Fibroblast of lung (primary cell): ENCODE measurements around the gene ING1. TPM values are rescaled to one million over a fixed set of nuclear protein-coding genes. Genes with fewer than 3 reads are reported as not detected.

Experiments used
- DNase-seq, 2 donors: peaks; one replicate each; pipeline versions ENCODE4 v3.0.0 to v3.0.0-alpha.2; 2010; ENCODE audit warnings: low read depth in 2 of 2
- H2AFZ ChIP-seq: 2 replicates; pipeline ENCODE4 v1.5.1; 2012; ENCODE audit warnings: low read length, control low read depth, inconsistent platforms
- H3K27ac ChIP-seq: 2 replicates; pipeline ENCODE4 v1.5.1; 2011; ENCODE audit warnings: low read length, control low read depth; ENCODE audit not compliant: insufficient read depth
- H3K27me3 ChIP-seq: 2 replicates; pipeline ENCODE4 v1.5.1; 2011; ENCODE audit warnings: mild to moderate bottlenecking, low read length; ENCODE audit not compliant: control insufficient read depth, insufficient read depth
- H3K36me3 ChIP-seq: 2 replicates; pipeline ENCODE4 v1.5.1; 2011; ENCODE audit warnings: low read length; ENCODE audit not compliant: control insufficient read depth, insufficient read depth
- H3K4me1 ChIP-seq: 2 replicates; pipeline ENCODE4 v1.5.1; 2011; ENCODE audit warnings: low read length; ENCODE audit not compliant: control insufficient read depth, insufficient read depth; ENCODE audit errors: extremely low read depth
- H3K4me2 ChIP-seq: 2 replicates; pipeline ENCODE4 v1.5.1; 2011; ENCODE audit warnings: low read length, control low read depth; ENCODE audit not compliant: insufficient read depth; ENCODE audit errors: extremely low read depth
- H3K4me3 ChIP-seq, 4 experiments: fragments of 200-600 bp in 1 of 4; sonication (generic) in 1 of 4; replicated peaks in 1 of 4; 2 replicates each; pipeline ENCODE4 v1.5.1; 2011 to 2016; ENCODE audit warnings: low read length in 4 of 4, low read depth in 3 of 4, mild to moderate bottlenecking in 3 of 4, control low read depth in 2 of 4, inconsistent platforms in 1 of 4, mixed read lengths in 1 of 4; ENCODE audit not compliant: insufficient read depth in 1 of 4; ENCODE audit errors: control extremely low read depth in 1 of 4
- H3K79me2 ChIP-seq: 2 replicates; pipeline ENCODE4 v1.5.1; 2012; ENCODE audit warnings: mild to moderate bottlenecking, low read length, inconsistent platforms; ENCODE audit not compliant: control insufficient read depth, insufficient read depth
- H3K9ac ChIP-seq: 2 replicates; pipeline ENCODE4 v1.5.1; 2011; ENCODE audit warnings: mild to moderate bottlenecking, low read length, control low read depth; ENCODE audit not compliant: insufficient read depth
- H3K9me3 ChIP-seq: 2 replicates; pipeline ENCODE4 v1.5.1; 2012; ENCODE audit warnings: low read depth, low read length; ENCODE audit not compliant: control insufficient read depth, insufficient read depth
- H4K20me1 ChIP-seq: 2 replicates; pipeline ENCODE4 v1.5.1; 2011; ENCODE audit warnings: low read length; ENCODE audit not compliant: control insufficient read depth, insufficient read depth; ENCODE audit errors: extremely low read depth
- EZH2 ChIP-seq: IDR thresholded peaks from 2 replicates; pipeline ENCODE4 v1.5.1; 2012; ENCODE audit warnings: low read length, control low read depth, mild to moderate bottlenecking; ENCODE audit errors: missing control alignments
- polyA plus RNA-seq, 2 donors: library from polyadenylated mRNA; depleted of rRNA in 1 of 2; stranded (reverse) in 1 of 2; unstranded in 1 of 2; fragments of >200 nt; gene quantifications; 2 replicates each; pipeline ENCODE4 v1.2.1, GENCODE V29; 2011 to 2012; ENCODE audit warnings: missing spikeins in 1 of 2
- total RNA-seq: library from RNA; depleted of rRNA; stranded (reverse); fragments of >200 nt; gene quantifications from 2 replicates; pipeline ENCODE4 v1.2.1, GENCODE V29; 2014
- TF ChIP-seq, protein P1 (sequence below), 2 donors: IDR thresholded peaks in 1 of 2; conservative IDR thresholded peaks in 1 of 2; 1 replicate in 1 of 2; 2 replicates in 1 of 2; pipeline ENCODE4 v1.5.1; 2011 to 2012; ENCODE audit warnings: low read length in 2 of 2, control low read depth in 1 of 2, inconsistent platforms in 1 of 2, low read depth in 1 of 2, mild to moderate bottlenecking in 1 of 2

The ING1 gene
- total and polyA plus RNA-seq, 2 donors (not counting 1 experiment from before 2014, with no cell fraction given) = 7.9 to 13.0 TPM

- Histone ChIP-seq H3K9me3 (no peaks in the 10 kb centered on the region), H3K4me1 (peaks cover 25% of the 10 kb centered on the region), H3K4me2 (peak within 1 kb of the TSS; percentile 97), H3K27ac (peak within 1 kb of the TSS; percentile 93), H3K27me3 (no peaks in the 10 kb centered on the region), H3K36me3 (no peaks in the 10 kb centered on the region), H3K4me3 (peak within 1 kb of the TSS; percentile 47 to 93 (median 67)), H4K20me1 (no peaks in the 10 kb centered on the region), H3K9ac (peak within 1 kb of the TSS; percentile 75), H2AFZ (peak within 1 kb of the TSS; percentile 69), H3K79me2 (peaks cover 21% of the 10 kb centered on the region)
- no peak for TF ChIP-seq EZH2
- TF ChIP-seq, protein P1, sequence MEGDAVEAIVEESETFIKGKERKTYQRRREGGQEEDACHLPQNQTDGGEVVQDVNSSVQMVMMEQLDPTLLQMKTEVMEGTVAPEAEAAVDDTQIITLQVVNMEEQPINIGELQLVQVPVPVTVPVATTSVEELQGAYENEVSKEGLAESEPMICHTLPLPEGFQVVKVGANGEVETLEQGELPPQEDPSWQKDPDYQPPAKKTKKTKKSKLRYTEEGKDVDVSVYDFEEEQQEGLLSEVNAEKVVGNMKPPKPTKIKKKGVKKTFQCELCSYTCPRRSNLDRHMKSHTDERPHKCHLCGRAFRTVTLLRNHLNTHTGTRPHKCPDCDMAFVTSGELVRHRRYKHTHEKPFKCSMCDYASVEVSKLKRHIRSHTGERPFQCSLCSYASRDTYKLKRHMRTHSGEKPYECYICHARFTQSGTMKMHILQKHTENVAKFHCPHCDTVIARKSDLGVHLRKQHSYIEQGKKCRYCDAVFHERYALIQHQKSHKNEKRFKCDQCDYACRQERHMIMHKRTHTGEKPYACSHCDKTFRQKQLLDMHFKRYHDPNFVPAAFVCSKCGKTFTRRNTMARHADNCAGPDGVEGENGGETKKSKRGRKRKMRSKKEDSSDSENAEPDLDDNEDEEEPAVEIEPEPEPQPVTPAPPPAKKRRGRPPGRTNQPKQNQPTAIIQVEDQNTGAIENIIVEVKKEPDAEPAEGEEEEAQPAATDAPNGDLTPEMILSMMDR (conservative IDR thresholded peaks at IDR 0.05 in 1 of 2, IDR thresholded peaks at IDR 0.05 in 1 of 2; ENCODE audit: low read depth in 1 of 2, low read length in 2 of 2) = no peak
- DNase-seq = peak; percentile 95 to 96
Measured at GRCh38 chr13:110705826-110706569, 7.5 kb upstream of the ING1 start, which contains the start of gene CARS2. Gene CARS2 (minus strand): TSS chr13:110706116. CDS start chr13:110706093, 23 bp downstream.

DNA sequence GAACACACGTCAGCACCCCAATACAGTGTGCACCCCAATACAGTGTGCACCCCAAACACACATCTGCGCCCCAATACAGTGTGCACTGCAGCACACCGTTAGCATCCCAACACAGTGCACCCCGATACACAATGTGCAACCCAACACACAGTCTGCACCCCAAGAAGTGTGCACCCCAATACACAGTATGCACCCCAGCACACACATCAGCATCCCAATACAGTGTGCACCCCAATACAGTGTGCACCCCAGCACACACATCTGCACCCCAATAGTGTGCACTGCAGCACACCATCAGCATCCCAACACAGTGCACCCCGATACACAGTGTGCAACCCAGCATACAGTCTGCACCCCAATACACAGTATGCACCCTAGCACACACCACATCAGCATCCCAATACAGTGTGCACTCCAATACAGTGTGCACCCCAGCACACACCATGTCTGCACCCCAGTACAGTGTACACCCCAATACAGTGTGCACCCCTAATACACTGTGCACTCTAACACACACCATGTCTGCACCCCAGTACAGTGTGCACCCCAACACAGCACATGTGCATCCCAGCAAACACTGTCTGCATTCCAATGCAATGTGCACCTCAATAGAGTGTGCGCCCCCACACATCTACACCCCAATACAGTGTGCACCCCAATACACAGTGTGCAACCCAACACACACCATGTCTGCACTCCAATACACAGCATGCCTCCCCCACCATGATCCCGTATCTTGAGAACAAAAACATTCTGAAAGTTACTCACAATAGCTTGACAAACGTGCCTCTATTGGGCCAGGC lies 6.7 kb upstream of the ING1 start:
- H3K9me3 ChIP-seq = no peaks in the 10 kb centered on the region
- TF ChIP-seq EZH2 = no peak
- TF ChIP-seq, protein P1 (conservative IDR thresholded peaks at IDR 0.05 in 1 of 2, IDR thresholded peaks at IDR 0.05 in 1 of 2; ENCODE audit: low read depth in 1 of 2, low read length in 2 of 2) = no peak
- H4K20me1 ChIP-seq = no peaks in the 10 kb centered on the region
- peak overlapping the region; percentile 42 for H3K27ac ChIP-seq
- no peak for DNase-seq
- H3K27me3 ChIP-seq = no peaks in the 10 kb centered on the region
- H2AFZ ChIP-seq = peak overlapping the region; percentile 69
- H3K9ac ChIP-seq = peak overlapping the region; percentile 21
- peak overlapping the region; percentile 28 to 77 (median 52) for H3K4me3 ChIP-seq
- no peaks in the 10 kb centered on the region for H3K36me3 ChIP-seq
- peak overlapping the region; percentile 64 for H3K4me2 ChIP-seq
- peaks cover 28% of the 10 kb centered on the region for H3K4me1 ChIP-seq
- H3K79me2 ChIP-seq = peaks cover 16% of the 10 kb centered on the region
